ENCODE measurements around the gene KYNU.

GRCh38 chr2:142991295-142991694 lies 113.8 kb downstream of the KYNU start:
- TF ChIP-seq EZH2 (IDR thresholded peaks at IDR 0.05; ENCODE audit: borderline replicate concordance) (no peak), CTCF (IDR thresholded peaks at IDR 0.05; ENCODE audit: poor library complexity) (no peak), EZH2phosphoT487 (IDR thresholded peaks at IDR 0.05; ENCODE audit: low read depth, severe bottlenecking, unreplicated experiment) (no peak)

Data from hepatocyte (in vitro differentiated cells).